Ishikawa (cell line): ENCODE measurements around the gene CROCC.

ENCODE experiments used
- CEBPB ChIP-seq: IDR thresholded peaks from 2 replicates; pipeline ENCODE4 v1.6.1; 2012
- EGR1 ChIP-seq: IDR thresholded peaks from 2 replicates; pipeline ENCODE4 v1.6.1; 2012
- EP300 ChIP-seq: IDR thresholded peaks from 2 replicates; pipeline ENCODE4 v1.6.1; 2012; ENCODE audit warnings: borderline replicate concordance
- FOXM1 ChIP-seq: IDR thresholded peaks from 2 replicates; pipeline ENCODE4 v1.6.1; 2012; ENCODE audit warnings: low read depth, borderline replicate concordance
- MAX ChIP-seq: IDR thresholded peaks from 2 replicates; pipeline ENCODE4 v1.6.1; 2012
- NFIC ChIP-seq: IDR thresholded peaks from 2 replicates; pipeline ENCODE4 v1.6.1; 2012
- RAD21 ChIP-seq: IDR thresholded peaks from 2 replicates; pipeline ENCODE4 v1.6.1; 2012; ENCODE audit warnings: low read depth
- TAF1 ChIP-seq: IDR thresholded peaks from 2 replicates; pipeline ENCODE4 v1.6.1; 2012; ENCODE audit warnings: low read depth, mild to moderate bottlenecking
- TCF12 ChIP-seq: IDR thresholded peaks from 2 replicates; pipeline ENCODE4 v1.6.1; 2012; ENCODE audit warnings: low read depth
- TEAD4 ChIP-seq: IDR thresholded peaks from 2 replicates; pipeline ENCODE4 v1.6.1; 2012
- YY1 ChIP-seq: IDR thresholded peaks from 2 replicates; pipeline ENCODE4 v1.6.1; 2012; ENCODE audit warnings: low read depth
- ZBTB7A ChIP-seq: IDR thresholded peaks from 2 replicates; pipeline ENCODE4 v1.6.1; 2012; ENCODE audit warnings: low read depth
- TF ChIP-seq, protein P1 (sequence below): IDR thresholded peaks from 2 replicates; pipeline ENCODE4 v1.6.1; 2012
- TF ChIP-seq, protein P2 (sequence below): IDR thresholded peaks from 2 replicates; pipeline ENCODE4 v1.6.1; 2012; ENCODE audit warnings: low read depth, mild to moderate bottlenecking

CROCC gene

DNA sequence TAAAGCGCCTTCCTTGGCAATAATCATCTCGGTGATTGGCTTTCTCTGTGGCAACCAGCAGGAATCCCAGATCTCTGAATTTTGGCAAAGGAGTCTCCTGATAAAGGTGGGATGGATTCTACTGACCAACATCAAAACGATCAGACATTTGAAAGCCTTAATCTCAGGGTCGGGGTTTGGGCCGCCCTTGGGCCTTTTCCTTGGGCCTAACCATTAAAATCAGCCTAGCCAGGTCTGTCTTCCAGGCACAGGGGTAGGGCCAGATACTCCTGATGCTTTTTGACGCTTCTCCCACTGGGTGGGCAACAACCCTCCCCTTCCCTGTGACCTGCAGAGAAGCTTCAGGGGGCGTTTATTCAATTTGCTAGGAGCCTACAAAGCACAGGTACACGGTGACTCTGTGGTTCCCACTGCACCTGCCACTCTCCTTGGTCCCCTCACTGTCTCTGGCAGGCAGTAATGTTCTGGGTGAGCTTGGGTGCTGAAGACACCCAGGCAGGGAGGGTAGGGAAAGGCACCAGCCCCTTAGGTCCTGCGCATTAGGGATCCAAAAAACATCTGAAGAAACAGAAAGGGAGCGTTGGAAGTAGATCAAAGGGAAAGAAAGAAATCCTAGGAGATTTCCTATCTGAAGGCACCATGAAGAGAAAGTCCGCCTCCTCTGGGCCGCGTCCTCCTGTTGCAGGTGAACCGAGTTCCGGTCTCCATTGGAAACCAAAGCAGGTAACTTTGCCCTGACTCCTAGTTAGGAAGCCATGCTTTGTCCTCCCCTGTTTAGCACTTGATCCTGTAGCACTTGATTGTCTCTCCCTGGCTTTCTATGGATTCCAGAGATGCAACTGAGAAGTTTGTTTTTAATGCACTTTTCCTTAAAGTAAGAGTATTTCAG is 13.6 kb upstream of the CROCC start:
- TF ChIP-seq EP300 (no peak), FOXM1 (no peak), CEBPB (no peak), EGR1 (no peak), NFIC (no peak), ZBTB7A (no peak)
- TF ChIP-seq, protein P1, sequence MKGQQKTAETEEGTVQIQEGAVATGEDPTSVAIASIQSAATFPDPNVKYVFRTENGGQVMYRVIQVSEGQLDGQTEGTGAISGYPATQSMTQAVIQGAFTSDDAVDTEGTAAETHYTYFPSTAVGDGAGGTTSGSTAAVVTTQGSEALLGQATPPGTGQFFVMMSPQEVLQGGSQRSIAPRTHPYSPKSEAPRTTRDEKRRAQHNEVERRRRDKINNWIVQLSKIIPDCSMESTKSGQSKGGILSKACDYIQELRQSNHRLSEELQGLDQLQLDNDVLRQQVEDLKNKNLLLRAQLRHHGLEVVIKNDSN = no peak

- TF ChIP-seq TEAD4 (no peak), ZBTB7A (no peak; the same call in 1 of the 2 replicates), CEBPB (no peak), NFIC (no peak), RAD21 (no peak), TCF12 (no peak), TAF1 (no peak), EGR1 (no peak), MAX (no peak), YY1 (no peak)
- TF ChIP-seq, protein P2, sequence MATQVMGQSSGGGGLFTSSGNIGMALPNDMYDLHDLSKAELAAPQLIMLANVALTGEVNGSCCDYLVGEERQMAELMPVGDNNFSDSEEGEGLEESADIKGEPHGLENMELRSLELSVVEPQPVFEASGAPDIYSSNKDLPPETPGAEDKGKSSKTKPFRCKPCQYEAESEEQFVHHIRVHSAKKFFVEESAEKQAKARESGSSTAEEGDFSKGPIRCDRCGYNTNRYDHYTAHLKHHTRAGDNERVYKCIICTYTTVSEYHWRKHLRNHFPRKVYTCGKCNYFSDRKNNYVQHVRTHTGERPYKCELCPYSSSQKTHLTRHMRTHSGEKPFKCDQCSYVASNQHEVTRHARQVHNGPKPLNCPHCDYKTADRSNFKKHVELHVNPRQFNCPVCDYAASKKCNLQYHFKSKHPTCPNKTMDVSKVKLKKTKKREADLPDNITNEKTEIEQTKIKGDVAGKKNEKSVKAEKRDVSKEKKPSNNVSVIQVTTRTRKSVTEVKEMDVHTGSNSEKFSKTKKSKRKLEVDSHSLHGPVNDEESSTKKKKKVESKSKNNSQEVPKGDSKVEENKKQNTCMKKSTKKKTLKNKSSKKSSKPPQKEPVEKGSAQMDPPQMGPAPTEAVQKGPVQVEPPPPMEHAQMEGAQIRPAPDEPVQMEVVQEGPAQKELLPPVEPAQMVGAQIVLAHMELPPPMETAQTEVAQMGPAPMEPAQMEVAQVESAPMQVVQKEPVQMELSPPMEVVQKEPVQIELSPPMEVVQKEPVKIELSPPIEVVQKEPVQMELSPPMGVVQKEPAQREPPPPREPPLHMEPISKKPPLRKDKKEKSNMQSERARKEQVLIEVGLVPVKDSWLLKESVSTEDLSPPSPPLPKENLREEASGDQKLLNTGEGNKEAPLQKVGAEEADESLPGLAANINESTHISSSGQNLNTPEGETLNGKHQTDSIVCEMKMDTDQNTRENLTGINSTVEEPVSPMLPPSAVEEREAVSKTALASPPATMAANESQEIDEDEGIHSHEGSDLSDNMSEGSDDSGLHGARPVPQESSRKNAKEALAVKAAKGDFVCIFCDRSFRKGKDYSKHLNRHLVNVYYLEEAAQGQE = no peak
- TF ChIP-seq, protein P1 = no peak
Observed at GRCh38 chr1:16913181-16913832, 8.4 kb upstream of the CROCC start.

- TF ChIP-seq EGR1 = peak; percentile 72
- peak; percentile 35; the same call in 1 of the 2 replicates for TF ChIP-seq TAF1
- TF ChIP-seq MAX = peak; percentile 96
- peak; percentile 85 for TF ChIP-seq ZBTB7A
- TF ChIP-seq CEBPB = no peak
Observed at GRCh38 chr1:16913833-16914662, 7.7 kb upstream of the CROCC start.

DNA sequence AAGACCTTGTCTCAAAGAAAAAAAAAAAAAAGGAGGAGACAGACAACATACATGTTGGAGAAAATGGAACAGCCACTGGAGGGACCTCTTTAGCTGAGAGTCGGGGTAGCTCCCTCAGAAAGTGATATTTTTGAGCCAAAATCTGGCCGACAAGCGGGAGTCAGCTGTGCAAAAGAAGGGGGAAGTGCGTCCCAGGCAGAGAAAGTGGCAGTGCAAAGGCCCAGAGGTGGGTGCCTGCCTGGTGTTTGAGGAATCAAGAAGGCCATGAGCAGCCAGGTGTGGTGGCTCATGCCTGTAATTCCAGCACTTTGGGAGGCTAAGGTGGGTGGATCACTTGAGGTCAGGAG is 6.1 kb upstream of the CROCC start:
- TF ChIP-seq, protein P1 = no peak
- no peak for TF ChIP-seq ZBTB7A
- TF ChIP-seq TAF1 = no peak
- peak; percentile 40 for TF ChIP-seq RAD21
- TF ChIP-seq FOXM1 = no peak

DNA sequence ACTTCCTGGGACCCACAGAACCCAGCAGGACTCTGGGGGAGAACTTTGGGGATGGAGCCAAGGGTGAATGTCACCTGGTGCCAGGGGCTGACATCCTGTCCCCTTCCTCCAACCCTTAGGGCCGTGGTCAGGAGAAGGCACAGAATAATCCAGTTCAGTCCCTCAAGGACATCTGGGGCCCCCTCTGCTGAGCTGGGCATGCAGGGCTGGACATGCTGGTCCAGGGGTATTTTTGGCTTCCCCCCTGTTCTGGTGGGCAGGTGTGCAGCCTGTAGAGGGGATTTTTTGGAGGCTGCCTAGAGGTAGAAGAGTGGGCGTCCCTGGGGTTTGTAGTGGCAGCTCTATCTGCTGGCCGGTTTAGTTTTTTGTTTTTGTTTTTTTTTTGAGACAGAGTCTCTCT is 3.4 kb upstream of the CROCC start:
- TF ChIP-seq YY1 (no peak), EP300 (no peak), ZBTB7A (no peak), FOXM1 (no peak), TCF12 (no peak)
- TF ChIP-seq, protein P2 = no peak
